H9 (cell line): ENCODE measurements around the gene KLKB1. TPM values are rescaled to one million over a fixed set of nuclear protein-coding genes. Genes with fewer than 3 reads are reported as not detected.
A peak's percentile ranks its signal among the peaks of the same experiment; 100 is the strongest.

ENCODE experiments used
- DNase-seq: peaks from one replicate; pipeline ENCODE4 v3.0.0-alpha.2; 2017
- H2AFZ ChIP-seq: one replicate; pipeline ENCODE4 v1.6.1; 2013; ENCODE audit warnings: mild to moderate bottlenecking, low read length, control low read depth, moderate library complexity
- H2AK5ac ChIP-seq: 2 replicates; pipeline ENCODE4 v1.6.1; 2013; ENCODE audit warnings: low read length, control low read depth, mixed read lengths; ENCODE audit not compliant: insufficient read length
- H2BK120ac ChIP-seq: one replicate; pipeline ENCODE4 v1.6.1; 2013; ENCODE audit warnings: low read depth, mild to moderate bottlenecking, low read length, control low read depth, inconsistent platforms; ENCODE audit not compliant: poor library complexity, severe bottlenecking
- H2BK12ac ChIP-seq: 2 replicates; pipeline ENCODE4 v1.6.1; 2013; ENCODE audit warnings: low read length, control low read depth, mixed read lengths, low read depth; ENCODE audit not compliant: insufficient read length
- H2BK15ac ChIP-seq: 2 replicates; pipeline ENCODE4 v1.6.1; 2013; ENCODE audit warnings: low read depth, low read length, control low read depth
- H2BK20ac ChIP-seq: one replicate; pipeline ENCODE4 v1.6.1; 2013; ENCODE audit warnings: low read depth, mild to moderate bottlenecking, low read length, control low read depth, inconsistent platforms; ENCODE audit not compliant: poor library complexity, severe bottlenecking
- H2BK5ac ChIP-seq: 2 replicates; pipeline ENCODE4 v1.6.1; 2013; ENCODE audit warnings: low read length, control low read depth, mixed read lengths; ENCODE audit not compliant: insufficient read length
- H3K14ac ChIP-seq: 2 replicates; pipeline ENCODE4 v1.6.1; 2013; ENCODE audit warnings: low read length, control low read depth; ENCODE audit not compliant: insufficient read depth
- H3K18ac ChIP-seq: 2 replicates; pipeline ENCODE4 v1.6.1; 2013; ENCODE audit warnings: low read depth, mild to moderate bottlenecking, mixed read lengths, low read length, control low read depth; ENCODE audit not compliant: insufficient read length
- H3K23ac ChIP-seq: 2 replicates; pipeline ENCODE4 v1.6.1; 2013; ENCODE audit warnings: low read length, control low read depth, mixed read lengths, low read depth; ENCODE audit not compliant: insufficient read length
- H3K23me2 ChIP-seq: 2 replicates; pipeline ENCODE4 v1.6.1; 2013; ENCODE audit warnings: low read depth, mild to moderate bottlenecking, mixed read lengths, low read length, control low read depth; ENCODE audit not compliant: insufficient read length, poor library complexity, severe bottlenecking
- H3K27ac ChIP-seq: 2 replicates; pipeline ENCODE4 v1.5.1; 2013; ENCODE audit warnings: low read length, control low read depth, mixed read lengths, low read depth; ENCODE audit not compliant: insufficient read length
- H3K27me3 ChIP-seq: 2 replicates; pipeline ENCODE4 v1.6.1; 2013; ENCODE audit warnings: low read length, control low read depth, inconsistent platforms; ENCODE audit not compliant: insufficient read depth
- H3K4ac ChIP-seq: 2 replicates; pipeline ENCODE4 v1.6.1; 2013; ENCODE audit warnings: low read depth, mild to moderate bottlenecking, control low read depth, inconsistent platforms, low read length, moderate library complexity
- H3K4me1 ChIP-seq: 2 replicates; pipeline ENCODE4 v1.6.1; 2013; ENCODE audit warnings: low read length, control low read depth, inconsistent platforms; ENCODE audit not compliant: insufficient read depth
- H3K4me2 ChIP-seq: 2 replicates; pipeline ENCODE4 v1.6.1; 2013; ENCODE audit warnings: low read length, control low read depth, mixed read lengths; ENCODE audit not compliant: insufficient read length, insufficient read depth
- H3K56ac ChIP-seq: 2 replicates; pipeline ENCODE4 v1.6.1; 2013; ENCODE audit warnings: low read depth, mild to moderate bottlenecking, mixed read lengths, low read length, control low read depth; ENCODE audit not compliant: insufficient read length
- H3K79me1 ChIP-seq: 2 replicates; pipeline ENCODE4 v1.6.1; 2013; ENCODE audit warnings: low read depth, mild to moderate bottlenecking, moderate library complexity, low read length, control low read depth, inconsistent platforms; ENCODE audit not compliant: insufficient read depth, poor library complexity, severe bottlenecking
- H3K79me2 ChIP-seq: 2 replicates; pipeline ENCODE4 v1.6.1; 2013; ENCODE audit warnings: low read length, control low read depth, inconsistent platforms; ENCODE audit not compliant: insufficient read depth
- H3K9ac ChIP-seq: 2 replicates; pipeline ENCODE4 v1.6.1; 2013; ENCODE audit warnings: low read length, control low read depth, mixed read lengths; ENCODE audit not compliant: insufficient read length; ENCODE audit errors: extremely low read depth
- H3K9me3 ChIP-seq: one replicate; pipeline ENCODE4 v1.6.1; 2013; ENCODE audit warnings: low read depth, low read length, inconsistent platforms; ENCODE audit not compliant: control insufficient read depth
- H3T11ph ChIP-seq: one replicate; pipeline ENCODE4 v1.6.1; 2013; ENCODE audit warnings: mild to moderate bottlenecking, low read length, control low read depth, inconsistent platforms
- H4K20me1 ChIP-seq: one replicate; pipeline ENCODE4 v1.6.1; 2013; ENCODE audit not compliant: control insufficient read depth, insufficient read length, insufficient read depth
- H4K5ac ChIP-seq: 2 replicates; pipeline ENCODE4 v1.6.1; 2013; ENCODE audit warnings: low read depth, mild to moderate bottlenecking, mixed read lengths, low read length, control low read depth; ENCODE audit not compliant: insufficient read length
- H4K8ac ChIP-seq: replicated peaks from 2 replicates; pipeline ENCODE4 v1.6.1; 2013; ENCODE audit warnings: low read length, control low read depth, mixed read lengths, low read depth; ENCODE audit not compliant: insufficient read length
- H4K91ac ChIP-seq: 2 replicates; pipeline ENCODE4 v1.6.1; 2013; ENCODE audit warnings: low read depth, mild to moderate bottlenecking, moderate library complexity, mixed read lengths, low read length, control low read depth; ENCODE audit not compliant: insufficient read length
- H3K27ac Mint-ChIP-seq, 3 experiments: 2 replicates in 2 of 3; 3 replicates in 1 of 3; pipeline ENCODE4 v1.8.0; 2020 to 2021; ENCODE audit warnings: mixed read lengths in 3 of 3, mild to moderate bottlenecking in 1 of 3, moderate library complexity in 1 of 3
- H3K27me3 Mint-ChIP-seq: 2 replicates; pipeline ENCODE4 v1.8.0; 2021; ENCODE audit warnings: low read depth, mild to moderate bottlenecking, moderate library complexity, mixed read lengths
- H3K36me3 Mint-ChIP-seq, 3 experiments: 2 replicates in 2 of 3; 3 replicates in 1 of 3; pipeline ENCODE4 v1.8.0; 2020 to 2021; ENCODE audit warnings: low read depth in 3 of 3, mixed read lengths in 3 of 3; ENCODE audit not compliant: insufficient read depth in 1 of 3
- H3K4me1 Mint-ChIP-seq, 2 experiments: 2 replicates each; pipeline ENCODE4 v1.8.0; 2020; ENCODE audit warnings: mixed read lengths in 2 of 2
- H3K4me3 Mint-ChIP-seq, 2 experiments: 2 replicates in 1 of 2; 3 replicates in 1 of 2; pipeline ENCODE4 v1.8.0; 2020 to 2021; ENCODE audit warnings: mild to moderate bottlenecking in 2 of 2, mixed read lengths in 2 of 2, moderate library complexity in 1 of 2
- H3K9me3 Mint-ChIP-seq, 2 experiments: 2 replicates in 1 of 2; 3 replicates in 1 of 2; pipeline ENCODE4 v1.8.0; 2020; ENCODE audit warnings: mild to moderate bottlenecking in 2 of 2, mixed read lengths in 2 of 2, moderate library complexity in 1 of 2
- WGBS: extraction: QIAGEN DNeasy Blood & Tissue Kit; methylation state at CpG from one replicate; pipeline ENCODE4 v1.1.7; 2013; ENCODE audit warnings: missing lambda C conversion rate, low lambda C conversion rate, mixed read lengths; ENCODE audit not compliant: insufficient read length; ENCODE audit errors: extremely low coverage; 5-methylcytosine and 5-hydroxymethylcytosine counted together
- total RNA-seq: library from RNA; stranded (reverse); gene quantifications from 2 replicates; pipeline ENCODE4 v1.2.1, GENCODE V29; 2021
- TF ChIP-seq, protein P1 (sequence below): fragments of 200-600 bp; sonication (generic); conservative IDR thresholded peaks from 3 replicates; pipeline ENCODE4 v1.8.0; 2021; ENCODE audit warnings: antibody characterized with exemption, mild to moderate bottlenecking

The KLKB1 gene
- total RNA-seq, 1 experiment from 2014 or later = 21.8 TPM

- H3K9me3 Mint-ChIP-seq = peaks cover 3 to 4% of the 10 kb centered on the region in 2 experiments; a peak in 2 of 5 replicates
- no peak overlapping the region for H3K14ac ChIP-seq
- H3K4me1 Mint-ChIP-seq = peaks cover 8 to 25% of the 10 kb centered on the region in 2 experiments
- H3K4ac ChIP-seq = no peak overlapping the region
- H3K9me3 ChIP-seq = no peaks in the 10 kb centered on the region
- H4K91ac ChIP-seq = no peak overlapping the region
- H2BK12ac ChIP-seq = no peak overlapping the region
- no peak overlapping the region for H3K9ac ChIP-seq
- H2BK120ac ChIP-seq = no peak overlapping the region
- H3K27me3 Mint-ChIP-seq = peaks cover 11% of the 10 kb centered on the region
- no peaks in the 10 kb centered on the region; a peak in 1 of 7 replicates for H3K36me3 Mint-ChIP-seq
- H3K27me3 ChIP-seq = no peaks in the 10 kb centered on the region
- H2BK20ac ChIP-seq = no peak overlapping the region
- H3K23me2 ChIP-seq = no peaks in the 10 kb centered on the region
- no peak overlapping the region for H4K5ac ChIP-seq
- no peak overlapping the region for H2AK5ac ChIP-seq
- H3K4me1 ChIP-seq = no peaks in the 10 kb centered on the region; the same call in 1 of the 2 replicates
- WGBS = no CpG with 5 or more reads among the region's 21 CpGs
- no peaks in the 10 kb centered on the region for H3K79me1 ChIP-seq
- H3K56ac ChIP-seq = no peak overlapping the region
- no peak overlapping the region for H3K18ac ChIP-seq
- no peak overlapping the region for H3K27ac Mint-ChIP-seq
- DNase-seq = no peak
- TF ChIP-seq, protein P1, sequence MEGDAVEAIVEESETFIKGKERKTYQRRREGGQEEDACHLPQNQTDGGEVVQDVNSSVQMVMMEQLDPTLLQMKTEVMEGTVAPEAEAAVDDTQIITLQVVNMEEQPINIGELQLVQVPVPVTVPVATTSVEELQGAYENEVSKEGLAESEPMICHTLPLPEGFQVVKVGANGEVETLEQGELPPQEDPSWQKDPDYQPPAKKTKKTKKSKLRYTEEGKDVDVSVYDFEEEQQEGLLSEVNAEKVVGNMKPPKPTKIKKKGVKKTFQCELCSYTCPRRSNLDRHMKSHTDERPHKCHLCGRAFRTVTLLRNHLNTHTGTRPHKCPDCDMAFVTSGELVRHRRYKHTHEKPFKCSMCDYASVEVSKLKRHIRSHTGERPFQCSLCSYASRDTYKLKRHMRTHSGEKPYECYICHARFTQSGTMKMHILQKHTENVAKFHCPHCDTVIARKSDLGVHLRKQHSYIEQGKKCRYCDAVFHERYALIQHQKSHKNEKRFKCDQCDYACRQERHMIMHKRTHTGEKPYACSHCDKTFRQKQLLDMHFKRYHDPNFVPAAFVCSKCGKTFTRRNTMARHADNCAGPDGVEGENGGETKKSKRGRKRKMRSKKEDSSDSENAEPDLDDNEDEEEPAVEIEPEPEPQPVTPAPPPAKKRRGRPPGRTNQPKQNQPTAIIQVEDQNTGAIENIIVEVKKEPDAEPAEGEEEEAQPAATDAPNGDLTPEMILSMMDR = peak; percentile 84
- H3K23ac ChIP-seq = no peak overlapping the region
- H2BK15ac ChIP-seq = no peak overlapping the region
- no peak overlapping the region for H2BK5ac ChIP-seq
- H3T11ph ChIP-seq = no peak overlapping the region
- H2AFZ ChIP-seq = no peak overlapping the region
- H3K27ac ChIP-seq = no peak overlapping the region
- no peaks in the 10 kb centered on the region for H3K79me2 ChIP-seq
- H3K4me2 ChIP-seq = no peak overlapping the region
- H4K8ac ChIP-seq = no peak overlapping the region
- H3K4me3 Mint-ChIP-seq = no peak overlapping the region
- no peaks in the 10 kb centered on the region for H4K20me1 ChIP-seq
Measured at GRCh38 chr4:186297013-186297645, 69.8 kb downstream of the KLKB1 start.
